Common myeloid progenitor, CD34-positive (primary cell): ENCODE measurements around the gene KIAA1549.

Source experiments
- CTCF ChIA-PET: fragments of 350-600 bp; sonication (Branson Sonifier 250); formaldehyde crosslinking; loops from one replicate; lab custom pipeline; 2021; ENCODE audit warnings: antibody characterized with exemption; lab: Charles Lee
- POLR2A ChIA-PET: fragments of 350-600 bp; sonication (Branson Sonifier 250); formaldehyde crosslinking; loops from one replicate; lab custom pipeline; 2021; ENCODE audit warnings: antibody characterized with exemption; lab: Charles Lee
- DNase-seq, 3 donors: peaks; one replicate each; pipeline versions ENCODE4 v3.0.0 to v3.0.0-alpha.2; 2013
- H3K27ac ChIP-seq, 2 experiments: 1 replicate in 1 of 2; 2 replicates in 1 of 2; pipeline ENCODE4 v1.7.0; 2013; ENCODE audit warnings: inconsistent platforms in 2 of 2, low read length in 2 of 2, mild to moderate bottlenecking in 2 of 2, low read depth in 1 of 2, moderate library complexity in 1 of 2; ENCODE audit not compliant: severe bottlenecking in 2 of 2, insufficient read depth in 1 of 2, poor library complexity in 1 of 2
- H3K27me3 ChIP-seq, 5 experiments: replicated peaks in 2 of 5; 1 replicate in 3 of 5; 2 replicates in 2 of 5; pipeline versions ENCODE4 v1.6.1 to v1.7.0; 2013; ENCODE audit warnings: low read length in 4 of 5, mild to moderate bottlenecking in 2 of 5, moderate library complexity in 2 of 5, inconsistent platforms in 1 of 5; ENCODE audit not compliant: insufficient read depth in 5 of 5, control insufficient read depth in 4 of 5
- H3K36me3 ChIP-seq, 4 experiments: 1 replicate in 2 of 4; 2 replicates in 2 of 4; pipeline versions ENCODE4 v1.6.1 to v1.7.0; 2013; ENCODE audit warnings: low read length in 3 of 4, control low read depth in 1 of 4, mild to moderate bottlenecking in 1 of 4; ENCODE audit not compliant: control insufficient read depth in 4 of 4, insufficient read depth in 4 of 4
- H3K4me1 ChIP-seq, 4 experiments: 1 replicate in 3 of 4; 2 replicates in 1 of 4; pipeline versions ENCODE4 v1.6.1 to v1.7.1; 2013; ENCODE audit warnings: low read length in 3 of 4, mild to moderate bottlenecking in 3 of 4, control low read depth in 1 of 4, inconsistent platforms in 1 of 4, moderate library complexity in 1 of 4; ENCODE audit not compliant: control insufficient read depth in 4 of 4, insufficient read depth in 4 of 4; ENCODE audit errors: control extremely low read depth in 1 of 4
- H3K4me3 ChIP-seq, 7 experiments: 1 replicate in 4 of 7; 2 replicates in 3 of 7; pipeline versions ENCODE4 v1.5.1 to v1.7.0; 2013; ENCODE audit warnings: mild to moderate bottlenecking in 7 of 7, low read length in 6 of 7, moderate library complexity in 6 of 7, inconsistent platforms in 2 of 7, low read depth in 2 of 7, control low read depth in 1 of 7; ENCODE audit not compliant: insufficient read depth in 4 of 7, control insufficient read depth in 1 of 7; ENCODE audit errors: extremely low read depth in 1 of 7
- H3K9me3 ChIP-seq, 5 experiments: 1 replicate in 4 of 5; 2 replicates in 1 of 5; pipeline versions ENCODE4 v1.6.1 to v1.7.1; 2013; ENCODE audit warnings: low read length in 4 of 5, mild to moderate bottlenecking in 2 of 5, inconsistent platforms in 1 of 5, low read depth in 1 of 5, moderate library complexity in 1 of 5; ENCODE audit not compliant: control insufficient read depth in 4 of 5, insufficient read depth in 2 of 5; ENCODE audit errors: control extremely low read depth in 1 of 5
- WGBS: methylation state at CpG from one replicate; pipeline ENCODE4 v1.1.5; 2013; ENCODE audit not compliant: insufficient coverage; 5-methylcytosine and 5-hydroxymethylcytosine counted together

The KIAA1549 gene

GRCh38 chr7:138893258-138893657 lies 87.9 kb downstream of the KIAA1549 start:
- H3K36me3 ChIP-seq: peaks cover under 1 to 23% (median 20%) of the 10 kb centered on the region in 4 experiments
- no peak for DNase-seq
- ChIA-PET CTCF (interaction anchor here (1.5 kb wide), 1 partner anchor 11 kb away, joined by 3 read pairs; no protein-coding TSS in a partner anchor), POLR2A (no interaction called here)
- H3K27me3 ChIP-seq: no peaks in the 10 kb centered on the region
- H3K4me1 ChIP-seq: peaks cover 0 to 2% (median 2%) of the 10 kb centered on the region in 4 experiments
- no peak overlapping the region for H3K27ac ChIP-seq
- no peaks in the 10 kb centered on the region for H3K9me3 ChIP-seq
- WGBS: 100% methylated on average over 3 of the region's 4 CpGs
- no peak overlapping the region for H3K4me3 ChIP-seq

- H3K27ac ChIP-seq: no peak overlapping the region
- H3K4me3 ChIP-seq: no peak overlapping the region
- no peaks in the 10 kb centered on the region for H3K4me1 ChIP-seq
- CTCF ChIA-PET: no interaction called here
- H3K36me3 ChIP-seq: peaks cover 2 to 23% (median 20%) of the 10 kb centered on the region in 4 experiments
- POLR2A ChIA-PET: no interaction called here
- DNase-seq: no peak
- WGBS: 90% methylated on average over 5 of the region's 5 CpGs
- no peaks in the 10 kb centered on the region for H3K9me3 ChIP-seq
- H3K27me3 ChIP-seq: no peaks in the 10 kb centered on the region
These were observed 88.4 kb downstream of the KIAA1549 start for GRCh38 chr7:138892812-138893211.

GRCh38 chr7:138892006-138892630 lies 89.1 kb downstream of the KIAA1549 start:
- ChIA-PET POLR2A (interaction anchor here (0.5 kb wide), 1 partner anchor 20 kb away, joined by 5 read pairs; no protein-coding TSS in a partner anchor), CTCF (interaction anchor here (0.6 to 0.8 kb wide), 2 partner anchors 19 to 143 kb away, joined by 3 to 5 read pairs; no protein-coding TSS in a partner anchor)
- H3K27ac ChIP-seq: no peak overlapping the region
- H3K4me3 ChIP-seq: no peak overlapping the region
- H3K9me3 ChIP-seq: no peaks in the 10 kb centered on the region
- H3K36me3 ChIP-seq: peaks cover 2 to 23% (median 20%) of the 10 kb centered on the region in 4 experiments
- no peaks in the 10 kb centered on the region for H3K4me1 ChIP-seq
- DNase-seq: no peak
- H3K27me3 ChIP-seq: no peaks in the 10 kb centered on the region
- WGBS: 100% methylated on average over 1 of the region's 3 CpGs

DNA sequence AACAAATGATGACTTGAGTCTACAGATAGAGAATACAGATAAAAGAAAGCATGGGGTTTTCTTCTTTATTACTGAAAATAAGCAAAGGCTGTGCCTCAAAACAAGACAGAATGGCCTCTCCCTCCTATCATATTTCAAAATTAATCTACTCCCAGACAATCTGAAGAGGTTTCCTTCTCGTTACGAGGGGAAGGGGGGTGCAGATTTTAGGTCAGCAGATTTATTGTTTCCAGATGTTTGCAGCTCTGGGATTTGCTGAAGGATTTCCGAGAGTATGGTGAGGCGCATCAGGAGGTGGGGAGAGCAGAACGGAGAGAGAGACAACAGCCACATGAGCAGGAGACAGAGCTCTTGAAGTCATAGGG lies 89.8 kb downstream of the KIAA1549 start:
- CTCF ChIA-PET: no interaction called here
- POLR2A ChIA-PET: interaction anchor here (0.5 kb wide), 1 partner anchor 19 kb away, joined by 5 read pairs; no protein-coding TSS in a partner anchor
- Histone ChIP-seq H3K36me3 (peaks cover 2 to 23% (median 18%) of the 10 kb centered on the region in 4 experiments), H3K4me3 (no peak overlapping the region), H3K27ac (no peak overlapping the region), H3K4me1 (no peaks in the 10 kb centered on the region), H3K27me3 (no peaks in the 10 kb centered on the region), H3K9me3 (no peaks in the 10 kb centered on the region)
- WGBS: 100% methylated on average over 5 of the region's 5 CpGs
- DNase-seq: no peak

DNA sequence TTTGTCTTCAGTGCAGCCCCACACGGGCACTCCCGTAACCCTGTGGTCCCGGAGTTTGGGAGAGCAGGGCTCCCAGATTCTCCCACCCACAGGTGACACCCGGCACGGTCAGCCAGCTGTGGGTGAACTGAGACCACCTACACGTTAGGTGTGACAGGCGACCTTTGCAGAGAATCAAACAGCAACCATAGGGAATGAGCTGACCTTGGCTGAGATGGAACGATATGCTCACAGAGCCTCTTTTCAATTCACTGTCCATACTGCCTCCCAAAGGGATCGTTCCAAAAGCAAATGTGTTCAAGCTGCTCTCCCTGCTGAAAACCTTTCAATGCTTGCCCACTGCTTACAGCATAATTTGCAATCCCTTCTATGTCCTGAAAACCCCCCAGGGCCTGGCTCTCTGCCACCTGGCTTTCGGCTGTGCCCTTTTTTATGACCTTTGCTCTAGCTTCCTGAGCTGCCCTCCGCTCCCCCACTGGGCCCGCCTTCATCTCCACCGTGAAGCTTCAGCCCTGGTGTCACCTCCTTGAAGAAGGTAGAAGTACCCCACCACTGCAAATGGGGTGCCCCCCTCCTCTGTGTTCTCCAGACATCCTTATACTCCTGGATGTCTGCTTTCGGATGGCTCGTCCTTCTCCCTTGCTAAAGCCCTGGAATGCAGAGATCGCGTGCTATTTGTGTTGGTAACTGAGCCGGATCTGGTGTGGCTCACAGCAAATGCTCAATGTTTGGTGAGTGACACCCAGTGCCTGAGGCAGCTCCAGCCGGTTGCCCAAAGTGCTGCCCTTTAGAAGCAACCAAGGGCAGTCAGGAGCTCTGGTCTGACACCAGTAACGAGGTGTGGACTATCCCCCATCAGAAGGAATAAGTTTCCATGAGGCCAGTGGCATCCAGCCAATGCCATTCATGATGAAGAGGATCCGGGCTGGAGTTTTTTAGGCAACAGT lies 90.4 kb downstream of the KIAA1549 start:
- H3K9me3 ChIP-seq: no peaks in the 10 kb centered on the region
- ChIA-PET CTCF (no interaction called here), POLR2A (no interaction called here)
- no peaks in the 10 kb centered on the region for H3K27me3 ChIP-seq
- no peak overlapping the region for H3K27ac ChIP-seq
- H3K4me3 ChIP-seq: no peak overlapping the region
- WGBS: 98% methylated on average over 19 of the region's 21 CpGs
- H3K36me3 ChIP-seq: peaks cover 2 to 23% (median 16%) of the 10 kb centered on the region in 4 experiments
- no peaks in the 10 kb centered on the region for H3K4me1 ChIP-seq
- DNase-seq: no peak

GRCh38 chr7:138889582-138890498 lies 91.3 kb downstream of the KIAA1549 start:
- Histone ChIP-seq H3K4me1 (no peaks in the 10 kb centered on the region), H3K27ac (no peak overlapping the region), H3K4me3 (no peak overlapping the region), H3K36me3 (peaks cover 3 to 23% (median 16%) of the 10 kb centered on the region in 4 experiments), H3K9me3 (no peaks in the 10 kb centered on the region), H3K27me3 (no peaks in the 10 kb centered on the region)
- no peak for DNase-seq
- 96% methylated on average over 11 of the region's 12 CpGs for WGBS
- ChIA-PET CTCF (interaction anchor here (1.2 kb wide), 1 partner anchor 127 kb away, joined by 3 read pairs; no protein-coding TSS in a partner anchor), POLR2A (no interaction called here)
